ENCODE data around the gene LPXN. TPM values are rescaled to one million over a fixed set of nuclear protein-coding genes. Genes with fewer than 3 reads are reported as not detected.

Gene LPXN
- total RNA-seq, 1 experiment from 2014 or later = 3.0 TPM

GRCh38 chr11:58567889-58568512, 7.7 kb downstream of the LPXN start:
- ChIA-PET CTCF (interaction anchor here (0.5 to 1.3 kb wide), 3 partner anchors 60 to 1222 kb away, joined by 3 to 5 read pairs (median 5); no protein-coding TSS in a partner anchor), POLR2A (interaction anchor here (0.7 to 1.2 kb wide), 2 partner anchors 9 to 793 kb away, joined by 3 read pairs; no protein-coding TSS in a partner anchor)
- no peak overlapping the region for H3K4me3 ChIP-seq (ENCODE audit: low read depth in 2 of 2, low read length in 2 of 2)
- in situ Hi-C loops (cut with HindIII; ENCODE audit: low pct_unique_long_range_greater_than_20kb, low sequenced_read_pairs) = no loop called here
- ATAC-seq (peak; percentile 97), DNase-seq (ENCODE audit: low read depth, low spot score) (peak; percentile 39)
- intact Hi-C loops (cut with micrococcal nuclease; ENCODE audit: unreplicated experiment) = loop anchor here (5.0 kb wide), 1 partner anchor 589 kb away; no protein-coding TSS in a partner anchor
- H3K4me1 ChIP-seq (ENCODE audit: control insufficient read depth, insufficient read depth, low read length) = no peaks in the 10 kb centered on the region
- no peak overlapping the region for H3K27ac ChIP-seq (ENCODE audit: low read length)
- no TSS peak for BruUV-seq (replicated peaks)
- TF ChIP-seq CTCF (IDR thresholded peaks at IDR 0.05) = peak; percentile 89
- no peak for TF ChIP-seq POLR2AphosphoS5 (IDR thresholded peaks at IDR 0.05; ENCODE audit: low read depth, low read length)
- no peaks in the 10 kb centered on the region for H3K9me3 ChIP-seq (ENCODE audit: control insufficient read depth, insufficient read depth, low read depth, low read length)
- H3K27me3 ChIP-seq (ENCODE audit: control insufficient read depth, insufficient read depth, low read length) = no peaks in the 10 kb centered on the region
- H3K36me3 ChIP-seq (ENCODE audit: control insufficient read depth, insufficient read depth, low read length) = no peaks in the 10 kb centered on the region

- Histone ChIP-seq H3K36me3 (ENCODE audit: control insufficient read depth, insufficient read depth, low read length) (no peaks in the 10 kb centered on the region), H3K9me3 (ENCODE audit: control insufficient read depth, insufficient read depth, low read depth, low read length) (no peaks in the 10 kb centered on the region), H3K27ac (ENCODE audit: low read length) (no peak overlapping the region), H3K4me1 (ENCODE audit: control insufficient read depth, insufficient read depth, low read length) (no peaks in the 10 kb centered on the region), H3K4me3 (ENCODE audit: low read depth in 2 of 2, low read length in 2 of 2) (no peak overlapping the region), H3K27me3 (ENCODE audit: control insufficient read depth, insufficient read depth, low read length) (no peaks in the 10 kb centered on the region)
- in situ Hi-C loops (cut with HindIII; ENCODE audit: low pct_unique_long_range_greater_than_20kb, low sequenced_read_pairs) = no loop called here
- no peak for DNase-seq (ENCODE audit: low read depth, low spot score)
- ChIA-PET POLR2A (interaction anchor here (0.6 kb wide), 1 partner anchor 9 kb away, joined by 5 read pairs; no protein-coding TSS in a partner anchor), CTCF (no interaction called here)
- intact Hi-C loops (cut with micrococcal nuclease; ENCODE audit: unreplicated experiment) = no loop called here
- BruUV-seq (replicated peaks) = no TSS peak
- TF ChIP-seq SIN3A (IDR thresholded peaks at IDR 0.05; ENCODE audit: borderline replicate concordance, insufficient read depth, low read depth, low read length) (no peak), REST (IDR thresholded peaks at IDR 0.05; ENCODE audit: insufficient read depth in 1 of 2, low read depth in 2 of 2, low read length in 1 of 2) (no peak), POLR2AphosphoS5 (IDR thresholded peaks at IDR 0.05; ENCODE audit: low read depth, low read length) (no peak)
- ATAC-seq = no peak
Observed at GRCh38 chr11:58564231-58564630, 11.4 kb downstream of the LPXN start.

GRCh38 chr11:58562375-58562800, 13.3 kb downstream of the LPXN start:
- Histone ChIP-seq H3K9me3 (ENCODE audit: control insufficient read depth, insufficient read depth, low read depth, low read length) (no peaks in the 10 kb centered on the region), H3K36me3 (ENCODE audit: control insufficient read depth, insufficient read depth, low read length) (no peaks in the 10 kb centered on the region), H3K27me3 (ENCODE audit: control insufficient read depth, insufficient read depth, low read length) (no peaks in the 10 kb centered on the region), H3K4me3 (ENCODE audit: low read depth in 2 of 2, low read length in 2 of 2) (no peak overlapping the region), H3K27ac (ENCODE audit: low read length) (no peak overlapping the region), H3K4me1 (ENCODE audit: control insufficient read depth, insufficient read depth, low read length) (no peaks in the 10 kb centered on the region)
- ChIA-PET POLR2A (no interaction called here), CTCF (no interaction called here)
- BruUV-seq (replicated peaks) = no TSS peak
- no peak for ATAC-seq
- in situ Hi-C loops (cut with HindIII; ENCODE audit: low pct_unique_long_range_greater_than_20kb, low sequenced_read_pairs) (no loop called here), intact Hi-C loops (cut with micrococcal nuclease; ENCODE audit: unreplicated experiment) (no loop called here)
- DNase-seq (ENCODE audit: low read depth, low spot score) = no peak
- TF ChIP-seq CTCF (IDR thresholded peaks at IDR 0.05) = no peak
- TF ChIP-seq POLR2AphosphoS5 (IDR thresholded peaks at IDR 0.05; ENCODE audit: low read depth, low read length) = no peak
- no peak for TF ChIP-seq REST (IDR thresholded peaks at IDR 0.05; ENCODE audit: insufficient read depth in 1 of 2, low read depth in 2 of 2, low read length in 1 of 2)
- no peak for TF ChIP-seq TCF7L2 (IDR thresholded peaks at IDR 0.05; ENCODE audit: low read depth, low read length)
- no peak for TF ChIP-seq SIN3A (IDR thresholded peaks at IDR 0.05; ENCODE audit: borderline replicate concordance, insufficient read depth, low read depth, low read length)

Measured in Panc1 (cell line).